B cell (primary cell): Measurements from ENCODE around the gene ADCY7. TPM values are rescaled to one million over a fixed set of nuclear protein-coding genes. Genes with fewer than 3 reads are reported as not detected.

ENCODE experiments used
- ATAC-seq: fragments of 200-7000 bp; cut with Tn5 transposase; one replicate; pipeline ENCODE4 v1.10.0; 2021; ENCODE audit warnings: low read depth, mild to moderate bottlenecking, moderate number of reproducible peaks, moderate library complexity
- CTCF ChIA-PET: fragments of 350-600 bp; sonication (Branson Sonifier 250); formaldehyde crosslinking; loops from one replicate; lab custom pipeline; 2021; ENCODE audit warnings: antibody characterized with exemption, inconsistent platforms; lab: Charles Lee
- POLR2A ChIA-PET: fragments of 350-600 bp; sonication (Branson Sonifier 250); formaldehyde crosslinking; loops from one replicate; lab custom pipeline; 2021; ENCODE audit warnings: antibody characterized with exemption; lab: Charles Lee
- DNase-seq: peaks from one replicate; pipeline ENCODE4 v3.0.0; 2013
- H2AFZ ChIP-seq: 2 replicates; pipeline ENCODE4 v1.6.1; 2012; ENCODE audit warnings: mild to moderate bottlenecking, low read depth, low read length; ENCODE audit not compliant: insufficient read depth, poor library complexity, severe bottlenecking
- H3K27ac ChIP-seq, 2 donors: 1 replicate in 1 of 2; 2 replicates in 1 of 2; pipeline ENCODE4 v1.5.1; 2012 to 2013; ENCODE audit warnings: low read length in 2 of 2, mild to moderate bottlenecking in 2 of 2, moderate library complexity in 1 of 2
- H3K27me3 ChIP-seq, 4 experiments: fragments of 200-600 bp in 1 of 4; sonication (generic) in 1 of 4; replicated peaks in 1 of 4; 1 replicate in 2 of 4; 2 replicates in 2 of 4; pipeline versions ENCODE4 v1.6.1 to v1.7.0; 2013 to 2016; ENCODE audit warnings: low read length in 3 of 4, mild to moderate bottlenecking in 2 of 4, mixed read lengths in 1 of 4, moderate library complexity in 1 of 4; ENCODE audit not compliant: insufficient read depth in 4 of 4, control insufficient read depth in 3 of 4; ENCODE audit errors: control extremely low read depth in 1 of 4
- H3K36me3 ChIP-seq, 2 experiments: replicated peaks in 1 of 2; 1 replicate in 1 of 2; 2 replicates in 1 of 2; pipeline versions ENCODE4 v1.6.1 to v1.7.1; 2013; ENCODE audit warnings: low read length in 1 of 2; ENCODE audit not compliant: insufficient read depth in 2 of 2, control insufficient read depth in 1 of 2; ENCODE audit errors: control extremely low read depth in 1 of 2, extremely low read depth in 1 of 2
- H3K4me1 ChIP-seq, 2 donors: fragments of 200-600 bp in 1 of 2; sonication (generic) in 1 of 2; 1 replicate in 1 of 2; 2 replicates in 1 of 2; pipeline versions ENCODE4 v1.5.1 to v1.6.1; 2013 to 2017; ENCODE audit warnings: low read length in 2 of 2; ENCODE audit not compliant: control insufficient read depth in 2 of 2, insufficient read depth in 2 of 2
- H3K4me2 ChIP-seq: replicated peaks from 2 replicates; pipeline ENCODE3; 2012; ENCODE audit warnings: mild to moderate bottlenecking, low read depth, low read length; ENCODE audit not compliant: poor library complexity, severe bottlenecking
- H3K4me3 ChIP-seq, 5 experiments: fragments of 200-600 bp in 1 of 5; sonication (generic) in 1 of 5; 1 replicate in 3 of 5; 2 replicates in 2 of 5; pipeline versions ENCODE4 v1.5.1 to v1.7.0; 2011 to 2016; ENCODE audit warnings: low read length in 4 of 5, mild to moderate bottlenecking in 4 of 5, low read depth in 2 of 5, control low read depth in 1 of 5, moderate library complexity in 1 of 5; ENCODE audit not compliant: insufficient read depth in 1 of 5; ENCODE audit errors: control extremely low read depth in 1 of 5, extremely low read depth in 1 of 5
- H3K79me2 ChIP-seq: fragments of 200-600 bp; sonication (generic); one replicate; pipeline ENCODE4 v1.6.0; 2016; ENCODE audit warnings: low read length; ENCODE audit not compliant: control insufficient read depth, insufficient read depth
- H3K9ac ChIP-seq: fragments of 200-600 bp; sonication (generic); 2 replicates; pipeline ENCODE4 v1.6.1; 2017; ENCODE audit warnings: mild to moderate bottlenecking, low read length, moderate library complexity
- H3K9me3 ChIP-seq, 3 donors: one replicate each; pipeline versions ENCODE4 v1.6.1 to v1.7.1; 2013; ENCODE audit warnings: low read length in 2 of 3; ENCODE audit not compliant: control insufficient read depth in 2 of 3, insufficient read depth in 1 of 3; ENCODE audit errors: control extremely low read depth in 1 of 3
- H4K20me1 ChIP-seq: 2 replicates; pipeline ENCODE4 v1.6.0; 2012; ENCODE audit warnings: mild to moderate bottlenecking, low read length; ENCODE audit not compliant: insufficient read depth, control insufficient read depth, poor library complexity, severe bottlenecking
- H3K27ac Mint-ChIP-seq: one replicate; pipeline ENCODE4 v1.8.0; 2021; ENCODE audit warnings: mixed read lengths
- H3K27me3 Mint-ChIP-seq: one replicate; pipeline ENCODE4 v1.8.0; 2021; ENCODE audit warnings: mixed read lengths
- H3K4me1 Mint-ChIP-seq: one replicate; pipeline ENCODE4 v1.8.0; 2021; ENCODE audit warnings: mixed read lengths
- H3K4me3 Mint-ChIP-seq: one replicate; pipeline ENCODE4 v1.8.0; 2021; ENCODE audit warnings: mixed read lengths
- H3K9me3 Mint-ChIP-seq: one replicate; pipeline ENCODE4 v1.8.0; 2022; ENCODE audit warnings: mixed read lengths; ENCODE audit not compliant: insufficient read depth
- EZH2 ChIP-seq: IDR thresholded peaks from 2 replicates; pipeline ENCODE4 v1.6.1; 2012; ENCODE audit warnings: borderline replicate concordance, low read depth, mild to moderate bottlenecking, moderate library complexity, low read length; ENCODE audit not compliant: insufficient read depth, poor library complexity, severe bottlenecking
- WGBS: methylation state at CpG from one replicate; pipeline ENCODE4 v1.1.5; 2013; ENCODE audit warnings: missing lambda C conversion rate; ENCODE audit not compliant: insufficient coverage; 5-methylcytosine and 5-hydroxymethylcytosine counted together
- intact Hi-C: fragments of 100-400 bp; cut with micrococcal nuclease; formaldehyde crosslinking; loops from one replicate; pipeline ENCODE4 v1.10.0; 2022
- polyA plus RNA-seq: library from polyadenylated mRNA; depleted of rRNA; stranded (reverse); fragments of >200 nt; gene quantifications from 2 replicates; pipeline ENCODE4 v1.2.3, GENCODE V29; 2012
- total RNA-seq, 2 donors: library from RNA; stranded (reverse); fragments of 120-200 nt in 1 of 2; gene quantifications; 1 replicate in 1 of 2; 2 replicates in 1 of 2; pipeline versions ENCODE4 v1.2.3 to v1.2.4, GENCODE V29; 2013 to 2022
- TF ChIP-seq, protein P1 (sequence below): fragments of 200-600 bp; IDR thresholded peaks from one replicate; pipeline ENCODE4 v1.8.0; 2022; ENCODE audit warnings: antibody characterized with exemption, mild to moderate bottlenecking

ADCY7 gene
- total and polyA plus RNA-seq, 2 donors (not counting 1 experiment from before 2014, with no cell fraction given), result 78.4 to 207 TPM

DNA sequence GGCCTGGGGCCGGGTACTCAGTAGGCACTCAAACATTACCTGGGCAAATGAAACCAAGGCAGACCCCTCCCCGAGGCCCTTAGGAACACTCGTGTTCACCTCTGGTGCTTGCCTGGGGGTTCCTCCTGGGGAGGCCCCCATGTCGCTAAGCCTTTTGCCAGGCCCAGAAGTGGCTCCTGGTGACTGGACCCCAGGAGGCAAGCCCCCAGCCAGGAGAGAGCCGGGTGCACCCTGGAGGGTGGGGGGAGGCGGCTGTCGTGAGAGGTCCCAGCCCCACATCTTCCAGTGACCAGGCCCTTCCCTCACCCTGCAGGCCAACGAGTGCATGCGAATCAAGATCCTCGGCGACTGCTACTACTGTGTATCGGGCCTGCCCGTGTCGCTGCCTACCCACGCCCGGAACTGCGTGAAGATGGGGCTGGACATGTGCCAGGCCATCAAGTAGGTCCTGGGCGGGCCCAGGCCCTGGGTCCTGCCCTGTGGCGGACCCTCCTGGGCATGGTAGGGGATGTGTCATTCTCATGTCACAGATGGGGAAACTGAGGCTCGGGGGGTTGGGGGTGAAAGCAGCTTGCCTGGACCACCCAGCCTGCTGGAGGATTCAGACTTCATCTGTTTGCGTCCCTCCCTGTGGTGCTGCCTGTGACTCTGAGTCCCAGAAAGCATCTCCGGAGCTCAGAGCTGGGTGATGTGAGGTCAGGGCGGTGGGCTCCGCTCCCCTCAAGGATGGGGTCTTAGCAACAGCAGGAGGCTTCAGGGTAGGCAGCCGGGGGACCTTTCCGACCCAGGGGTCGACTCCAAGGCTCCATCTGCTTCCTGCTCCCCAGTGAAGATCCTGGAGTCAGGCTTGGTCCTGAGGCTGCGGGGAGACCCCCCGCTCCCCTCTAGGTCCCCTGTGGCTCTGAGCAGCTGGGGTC is 32.5 kb downstream of the ADCY7 start:
- Histone ChIP-seq H3K9me3 (peaks cover 0 to 3% (median 0%) of the 10 kb centered on the region in 3 donors), H3K27ac (no peak overlapping the region), H3K4me2 (no peak overlapping the region), H3K4me3 (no peak overlapping the region), H3K9ac (no peak overlapping the region), H4K20me1 (peaks cover 46% of the 10 kb centered on the region), H3K4me1 (no peaks in the 10 kb centered on the region), H2AFZ (no peak overlapping the region), H3K36me3 (peaks cover 1 to 87% of the 10 kb centered on the region in 2 experiments), H3K27me3 (no peaks in the 10 kb centered on the region), H3K79me2 (peaks cover 26% of the 10 kb centered on the region)
- H3K27ac Mint-ChIP-seq, result peak overlapping the region; percentile 54
- TF ChIP-seq EZH2, result no peak
- TF ChIP-seq, protein P1, sequence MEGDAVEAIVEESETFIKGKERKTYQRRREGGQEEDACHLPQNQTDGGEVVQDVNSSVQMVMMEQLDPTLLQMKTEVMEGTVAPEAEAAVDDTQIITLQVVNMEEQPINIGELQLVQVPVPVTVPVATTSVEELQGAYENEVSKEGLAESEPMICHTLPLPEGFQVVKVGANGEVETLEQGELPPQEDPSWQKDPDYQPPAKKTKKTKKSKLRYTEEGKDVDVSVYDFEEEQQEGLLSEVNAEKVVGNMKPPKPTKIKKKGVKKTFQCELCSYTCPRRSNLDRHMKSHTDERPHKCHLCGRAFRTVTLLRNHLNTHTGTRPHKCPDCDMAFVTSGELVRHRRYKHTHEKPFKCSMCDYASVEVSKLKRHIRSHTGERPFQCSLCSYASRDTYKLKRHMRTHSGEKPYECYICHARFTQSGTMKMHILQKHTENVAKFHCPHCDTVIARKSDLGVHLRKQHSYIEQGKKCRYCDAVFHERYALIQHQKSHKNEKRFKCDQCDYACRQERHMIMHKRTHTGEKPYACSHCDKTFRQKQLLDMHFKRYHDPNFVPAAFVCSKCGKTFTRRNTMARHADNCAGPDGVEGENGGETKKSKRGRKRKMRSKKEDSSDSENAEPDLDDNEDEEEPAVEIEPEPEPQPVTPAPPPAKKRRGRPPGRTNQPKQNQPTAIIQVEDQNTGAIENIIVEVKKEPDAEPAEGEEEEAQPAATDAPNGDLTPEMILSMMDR, result no peak
- no peak for ATAC-seq
- DNase-seq, result no peak
- H3K4me3 Mint-ChIP-seq, result no peak overlapping the region
- H3K27me3 Mint-ChIP-seq, result no peaks in the 10 kb centered on the region
- H3K9me3 Mint-ChIP-seq, result no peaks in the 10 kb centered on the region
- intact Hi-C loops, result no loop called here
- peaks cover 8% of the 10 kb centered on the region for H3K4me1 Mint-ChIP-seq
- POLR2A ChIA-PET, result no interaction called here
- CTCF ChIA-PET, result interaction anchor here (0.6 kb wide), 1 partner anchor 169 kb away, joined by 5 read pairs; no protein-coding TSS in a partner anchor
- WGBS, result 97% methylated on average over 28 of the region's 29 CpGs
